Measurements from ENCODE around the gene DNHD1.

GRCh38 chr11:6542727-6543126 lies 45.6 kb downstream of the DNHD1 start:
- no peak for TF ChIP-seq CTCF (IDR thresholded peaks at IDR 0.05; ENCODE audit: poor library complexity)
- TF ChIP-seq EZH2 (IDR thresholded peaks at IDR 0.05; ENCODE audit: borderline replicate concordance) = no peak
- TF ChIP-seq EZH2phosphoT487 (IDR thresholded peaks at IDR 0.05; ENCODE audit: low read depth, severe bottlenecking, unreplicated experiment) = no peak

Measured in hepatocyte (in vitro differentiated cells).